Measurements from ENCODE around the gene PCNX3. TPM values are rescaled to one million over a fixed set of nuclear protein-coding genes. Genes with fewer than 3 reads are reported as not detected.

Gene PCNX3
- total and polyA plus RNA-seq, 2 donors (not counting 3 experiments of a cell fraction or from before 2014, with no cell fraction given), result 42.6 to 53.9 TPM

DNA sequence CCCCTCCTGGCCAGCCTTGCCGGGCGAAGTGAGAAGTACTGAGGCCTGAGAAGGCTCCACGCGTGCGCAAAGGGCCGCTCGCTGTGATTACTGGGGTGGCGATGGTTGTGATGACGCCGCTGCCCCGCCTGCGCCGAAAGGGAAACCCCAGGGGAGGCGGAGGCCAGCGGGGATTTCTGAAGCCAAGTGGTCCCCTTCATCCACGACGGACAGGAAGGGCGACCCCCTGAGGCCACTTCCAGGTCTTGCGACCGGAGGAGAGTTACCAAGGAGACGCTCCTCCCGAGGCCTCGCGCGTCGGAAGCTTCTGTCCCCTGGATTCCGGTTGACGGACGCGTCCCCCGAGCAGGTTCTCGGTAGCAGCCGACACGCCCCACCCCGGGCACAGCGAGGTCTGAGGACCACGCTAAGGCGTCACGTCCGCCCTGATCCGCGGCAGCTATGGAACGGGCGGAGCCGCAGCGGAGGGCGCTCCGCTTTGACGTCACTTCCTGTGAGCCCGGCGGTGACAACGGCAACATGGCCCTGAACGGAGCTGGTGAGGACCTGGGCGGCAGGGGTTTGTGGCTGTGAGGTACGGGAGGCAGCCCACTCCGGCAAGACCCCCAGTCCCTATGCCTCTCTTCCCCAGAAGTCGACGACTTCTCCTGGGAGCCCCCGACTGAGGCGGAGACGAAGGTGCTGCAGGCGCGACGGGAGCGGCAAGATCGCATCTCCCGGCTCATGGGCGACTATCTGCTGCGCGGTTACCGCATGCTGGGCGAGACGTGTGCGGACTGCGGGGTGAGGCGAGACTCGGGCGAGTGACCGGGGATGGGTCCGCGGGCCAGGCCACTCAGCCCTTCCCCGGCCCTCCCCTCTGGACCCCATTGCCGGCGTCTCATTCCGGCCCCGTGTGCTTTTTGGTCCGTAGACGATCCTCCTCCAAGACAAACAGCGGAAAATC is 45.3 kb upstream of the PCNX3 start, which contains the start of gene ZNRD2:
ZNRD2 (plus strand) TSS at position 505 of the 946 bp plus-strand sequence; CDS start at position 520, 15 bp downstream.
- Histone ChIP-seq H3K9me1 (replicated peaks; ENCODE audit: control insufficient read depth, extremely low read depth, insufficient read depth, low read length) (no peaks in the 10 kb centered on the region), H3K4me1 (ENCODE audit: control insufficient read depth, extremely low read depth, insufficient read depth, low read length) (peaks cover 51% of the 10 kb centered on the region), H2AFZ (ENCODE audit: low read depth, low read length) (peak within 1 kb of the TSS; percentile 64), H3K4me2 (ENCODE audit: insufficient read depth, low read length) (peak within 1 kb of the TSS; percentile 82), H3K9ac (replicated peaks; ENCODE audit: extremely low read depth, insufficient read depth, low read length) (peak within 1 kb of the TSS; percentile 85), H3K27ac (ENCODE audit: insufficient read depth, low read depth, low read length) (peak within 1 kb of the TSS; percentile 61), H4K20me1 (replicated peaks; ENCODE audit: control insufficient read depth, extremely low read depth, insufficient read depth, low read length) (no peaks in the 10 kb centered on the region), H3K36me3 (ENCODE audit: control insufficient read depth in 2 of 2, extremely low read depth in 1 of 2, insufficient read depth in 2 of 2, low read length in 2 of 2) (no peaks in the 10 kb centered on the region), H3K27me3 (ENCODE audit: control insufficient read depth in 2 of 2, insufficient read depth in 2 of 2, low read length in 2 of 2) (no peaks in the 10 kb centered on the region), H3K79me2 (ENCODE audit: control insufficient read depth, insufficient read depth, low read length) (peaks cover 25% of the 10 kb centered on the region), H3K9me3 (replicated peaks; ENCODE audit: control insufficient read depth, insufficient read depth, low read length) (no peaks in the 10 kb centered on the region), H3K4me3 (replicated peaks in 1 of 3; ENCODE audit: insufficient read depth in 1 of 3, low read depth in 1 of 3, low read length in 3 of 3) (peak within 1 kb of the TSS; percentile 55 to 66 (median 63))
- DNase-seq (ENCODE audit: low read depth, low spot score) (peak; percentile 99), FAIRE-seq (peak; percentile 99)
- intact Hi-C loops (cut with micrococcal nuclease), result loop anchor here (1.0 to 5.0 kb wide), 4 partner anchors 10 to 188 kb away; partner anchors contain the start of gene SLC25A45
- TF ChIP-seq JUN (IDR thresholded peaks at IDR 0.05; ENCODE audit: borderline replicate concordance, insufficient read depth, insufficient read length, low read depth), result no peak
- TF ChIP-seq, protein P1, sequence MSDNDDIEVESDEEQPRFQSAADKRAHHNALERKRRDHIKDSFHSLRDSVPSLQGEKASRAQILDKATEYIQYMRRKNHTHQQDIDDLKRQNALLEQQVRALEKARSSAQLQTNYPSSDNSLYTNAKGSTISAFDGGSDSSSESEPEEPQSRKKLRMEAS (IDR thresholded peaks at IDR 0.05; ENCODE audit: insufficient read depth, insufficient read length), result peak; percentile 35
- peak; percentile 78 for TF ChIP-seq POLR2AphosphoS5 (IDR thresholded peaks at IDR 0.05; ENCODE audit: insufficient read depth, low read depth, low read length)
- peak; percentile 29 to 47 for TF ChIP-seq CTCF (IDR thresholded peaks at IDR 0.05; ENCODE audit: extremely low read depth in 1 of 2, insufficient read depth in 1 of 2, low read depth in 1 of 2, low read length in 2 of 2)
- TF ChIP-seq FOS (IDR thresholded peaks at IDR 0.05; ENCODE audit: borderline replicate concordance, insufficient read depth, low read length), result peak; percentile 40
- TF ChIP-seq POLR2A (IDR thresholded peaks at IDR 0.05; ENCODE audit: low read depth, low read length), result peak; percentile 84
- peak; percentile 73 for TF ChIP-seq MYC (IDR thresholded peaks at IDR 0.05; ENCODE audit: low read depth, low read length)
- TF ChIP-seq GATA2 (IDR thresholded peaks at IDR 0.05; ENCODE audit: insufficient read depth, insufficient read length, low read depth, low read length), result no peak
- no peak for TF ChIP-seq EZH2 (IDR thresholded peaks at IDR 0.05; ENCODE audit: borderline replicate concordance, low read depth, low read length, severe bottlenecking)
- ChIA-PET POLR2A (interaction anchor here (0.5 to 1.2 kb wide), 3 partner anchors 10 to 148 kb away, joined by 3 to 4 read pairs (median 4); partner anchors contain the start of gene NEAT1), CTCF (interaction anchor here (0.6 to 9.7 kb wide), 9 partner anchors 11 to 45 kb away, joined by 3 to 167 read pairs (median 4); partner anchors contain the start of genes LTBP3, MAP3K11 and PCNX3)
- TSS peak; percentile 59 for BruUV-seq (replicated peaks)
- dilution Hi-C loops (cut with MboI; ENCODE audit: extremely low pct_ligation_motif_present, low sequenced_read_pairs), result no loop called here
